Left renal pelvis (tissue), 4 donors: ENCODE data around the gene C1QA. TPM values are rescaled to one million over a fixed set of nuclear protein-coding genes. Genes with fewer than 3 reads are reported as not detected.

Source experiments
- DNase-seq, 4 donors: peaks; one replicate each; pipeline ENCODE4 v3.0.0-alpha.2; 2013; ENCODE audit warnings: low read depth in 4 of 4, low spot score in 3 of 4
- polyA plus RNA-seq, 4 donors: library from polyadenylated mRNA; unstranded; fragments of 120-200 nt; gene quantifications; one replicate each; pipeline ENCODE4 v1.2.1, GENCODE V29; 2013; ENCODE audit not compliant: insufficient read length in 4 of 4

The C1QA gene, protein sequence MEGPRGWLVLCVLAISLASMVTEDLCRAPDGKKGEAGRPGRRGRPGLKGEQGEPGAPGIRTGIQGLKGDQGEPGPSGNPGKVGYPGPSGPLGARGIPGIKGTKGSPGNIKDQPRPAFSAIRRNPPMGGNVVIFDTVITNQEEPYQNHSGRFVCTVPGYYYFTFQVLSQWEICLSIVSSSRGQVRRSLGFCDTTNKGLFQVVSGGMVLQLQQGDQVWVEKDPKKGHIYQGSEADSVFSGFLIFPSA
- 10 to 100 TPM; 13.2 to 46.0 (median 15.8) TPM for polyA plus RNA-seq

DNA sequence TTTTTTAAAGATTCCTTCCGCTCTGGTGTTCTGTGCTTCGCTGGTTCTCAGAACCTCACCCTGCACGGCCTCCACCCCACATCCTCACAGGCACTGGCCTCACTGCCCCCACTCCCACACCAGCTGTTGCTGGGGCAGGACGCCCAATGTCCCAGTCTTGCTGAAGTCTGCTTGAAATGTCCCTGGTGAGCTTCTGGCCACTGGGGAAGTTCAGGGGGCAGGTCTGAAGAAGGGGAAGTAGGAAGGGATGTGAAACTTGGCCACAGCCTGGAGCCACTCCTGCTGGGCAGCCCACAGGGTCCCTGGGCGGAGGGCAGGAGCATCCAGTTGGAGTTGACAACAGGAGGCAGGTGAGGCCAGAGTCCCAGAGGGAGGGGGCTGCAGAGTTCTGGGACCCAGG, at the start of gene C1QA:
TSS of gene C1QA (plus strand) at position 276 of the 400 bp plus-strand sequence. CDS start 989 bp downstream, outside the sequence.
- no peak for DNase-seq

DNA sequence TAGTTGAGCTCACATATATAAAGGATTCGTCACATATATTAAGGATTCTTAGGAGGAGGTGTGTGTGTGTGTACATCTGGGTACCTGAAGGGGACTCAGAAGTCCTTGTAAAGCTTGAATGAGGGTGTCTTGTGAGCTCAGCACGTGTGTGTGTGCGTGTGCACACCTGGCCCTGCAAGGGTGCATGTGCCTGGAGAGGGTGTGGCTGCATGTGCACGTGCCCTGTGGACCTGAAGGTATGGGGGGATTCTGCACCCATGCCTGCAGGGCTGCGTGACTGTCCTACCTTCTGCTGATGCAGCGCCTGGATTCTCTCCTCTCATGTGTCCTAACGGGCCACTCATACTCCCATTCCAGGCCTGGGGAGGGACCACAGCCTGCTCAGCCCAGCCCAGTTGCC, 49.2 kb upstream of the C1QA start:
- no peak for DNase-seq

DNA sequence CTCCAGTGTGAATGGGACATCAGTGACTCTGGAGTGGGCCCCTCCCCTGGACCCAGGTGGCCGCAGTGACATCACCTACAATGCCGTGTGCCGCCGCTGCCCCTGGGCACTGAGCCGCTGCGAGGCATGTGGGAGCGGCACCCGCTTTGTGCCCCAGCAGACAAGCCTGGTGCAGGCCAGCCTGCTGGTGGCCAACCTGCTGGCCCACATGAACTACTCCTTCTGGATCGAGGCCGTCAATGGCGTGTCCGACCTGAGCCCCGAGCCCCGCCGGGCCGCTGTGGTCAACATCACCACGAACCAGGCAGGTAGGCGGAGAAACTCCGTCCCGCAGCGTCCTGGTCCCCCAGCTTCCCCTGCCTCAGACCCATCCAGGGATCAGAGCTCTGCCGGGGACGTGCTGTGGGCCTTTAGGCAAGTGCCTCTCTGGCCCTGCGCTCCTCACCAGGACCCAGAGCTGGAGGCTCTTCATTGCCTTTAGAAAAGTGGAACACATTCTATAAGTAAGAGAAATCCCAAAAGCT, 47.5 kb upstream of the C1QA start:
- no peak for DNase-seq

DNA sequence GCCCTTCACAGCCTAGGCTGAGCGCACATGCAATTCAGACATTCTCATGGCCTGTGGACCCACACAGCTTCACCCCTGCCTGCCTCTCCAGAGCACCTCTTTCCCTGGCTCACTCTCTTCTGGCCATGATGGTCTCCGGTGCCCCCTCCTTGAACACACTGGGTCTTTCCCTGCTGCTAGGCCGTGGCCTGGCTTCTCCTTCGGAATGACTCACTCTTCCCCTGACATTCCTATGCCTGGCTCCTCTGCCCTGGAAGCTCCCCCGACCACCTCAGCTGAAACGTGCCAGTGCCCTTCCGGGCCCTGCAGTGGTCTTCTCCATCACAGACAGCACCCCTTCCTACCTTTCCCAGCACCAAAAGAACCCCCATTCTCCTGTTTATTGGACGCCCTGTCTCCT, 44.9 kb upstream of the C1QA start:
- no peak for DNase-seq

DNA sequence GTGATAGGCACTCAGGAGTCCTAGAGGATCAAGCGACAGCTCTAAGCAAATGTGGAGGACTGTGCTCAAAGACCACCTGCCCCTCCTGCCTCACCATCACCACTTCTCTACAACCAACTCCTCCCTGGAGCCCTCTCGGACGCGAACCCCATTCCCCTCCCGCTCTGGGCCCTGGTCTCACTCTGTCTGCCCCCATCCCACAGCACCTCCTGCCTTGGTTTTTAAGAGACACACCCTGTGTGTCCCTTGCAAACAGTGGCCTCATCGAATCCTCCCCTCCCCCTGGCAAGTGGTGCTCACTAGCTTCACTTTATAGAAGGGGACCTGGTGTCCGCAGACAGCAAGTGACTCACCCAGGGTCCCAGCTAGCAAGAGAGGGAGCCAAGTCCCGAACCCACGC, 44.4 kb upstream of the C1QA start:
- no peak for DNase-seq

DNA sequence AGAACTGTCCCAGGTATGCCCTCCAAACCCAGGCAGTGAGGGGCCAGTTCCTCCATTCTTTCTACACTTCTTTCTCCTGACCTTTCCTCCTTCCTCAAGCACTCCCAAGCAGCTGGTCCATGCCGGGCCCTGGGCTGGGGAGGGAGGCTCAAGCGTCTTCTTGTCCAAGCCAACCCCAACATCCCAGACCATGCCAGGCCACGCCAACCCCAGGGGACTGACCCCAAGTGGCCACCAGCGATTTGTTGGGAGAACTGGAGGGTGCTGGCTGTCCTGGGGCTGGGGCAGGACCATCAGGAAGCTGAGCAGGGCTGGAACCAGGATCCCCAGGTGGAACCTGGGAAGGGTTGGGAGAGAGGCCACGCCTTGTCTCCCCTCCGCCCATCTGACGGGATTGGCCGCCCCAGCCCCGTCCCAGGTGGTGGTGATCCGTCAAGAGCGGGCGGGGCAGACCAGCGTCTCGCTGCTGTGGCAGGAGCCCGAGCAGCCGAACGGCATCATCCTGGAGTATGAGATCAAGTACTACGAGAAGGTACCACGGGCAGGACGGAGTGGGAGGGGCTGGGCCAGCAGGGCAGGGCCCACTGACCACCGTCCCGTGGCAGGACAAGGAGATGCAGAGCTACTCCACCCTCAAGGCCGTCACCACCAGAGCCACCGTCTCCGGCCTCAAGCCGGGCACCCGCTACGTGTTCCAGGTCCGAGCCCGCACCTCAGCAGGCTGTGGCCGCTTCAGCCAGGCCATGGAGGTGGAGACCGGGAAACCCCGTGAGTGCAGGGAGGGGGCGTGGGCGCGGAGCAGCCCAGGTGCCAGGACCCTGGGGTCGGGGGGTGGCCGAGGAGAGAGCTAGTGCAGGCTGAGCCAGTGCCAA, 43.3 kb upstream of the C1QA start:
- DNase-seq: no peak

DNA sequence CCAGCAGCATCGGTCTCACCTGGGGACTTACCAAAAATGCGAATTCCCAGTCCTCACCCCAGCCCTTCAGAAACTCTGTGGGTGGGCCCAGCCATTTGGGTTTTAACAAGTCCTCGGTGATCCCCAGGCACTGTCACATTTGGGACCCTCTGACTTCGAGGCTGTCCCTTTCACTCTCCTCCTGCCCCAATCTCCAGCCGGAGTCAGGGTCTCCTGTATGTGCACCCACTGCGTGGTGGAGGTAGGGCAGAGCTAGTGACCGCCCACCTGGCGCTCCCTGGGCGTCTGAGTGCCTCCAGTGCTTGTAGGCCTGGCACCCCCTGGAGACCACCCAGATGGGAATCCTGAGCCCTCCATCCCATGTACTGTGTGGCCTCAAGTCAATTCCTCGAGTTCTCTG, 42.0 kb upstream of the C1QA start:
- DNase-seq: no peak

DNA sequence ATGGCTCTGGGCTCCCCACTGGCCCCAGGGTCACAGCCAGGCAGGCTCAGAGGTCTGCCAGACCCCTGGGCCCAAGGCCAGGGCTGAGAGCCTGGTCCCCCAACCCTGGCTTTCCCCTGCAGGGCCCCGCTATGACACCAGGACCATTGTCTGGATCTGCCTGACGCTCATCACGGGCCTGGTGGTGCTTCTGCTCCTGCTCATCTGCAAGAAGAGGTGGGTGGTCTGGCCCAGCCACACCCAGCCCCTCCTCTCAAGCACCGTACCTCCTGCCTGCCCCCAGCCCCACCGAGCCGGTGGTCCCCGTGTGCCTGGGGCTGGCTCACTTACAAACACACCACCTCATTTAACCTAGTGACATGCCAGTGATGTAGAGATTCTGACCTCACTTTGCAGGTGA, 41.3 kb upstream of the C1QA start:
- DNase-seq: no peak

DNA sequence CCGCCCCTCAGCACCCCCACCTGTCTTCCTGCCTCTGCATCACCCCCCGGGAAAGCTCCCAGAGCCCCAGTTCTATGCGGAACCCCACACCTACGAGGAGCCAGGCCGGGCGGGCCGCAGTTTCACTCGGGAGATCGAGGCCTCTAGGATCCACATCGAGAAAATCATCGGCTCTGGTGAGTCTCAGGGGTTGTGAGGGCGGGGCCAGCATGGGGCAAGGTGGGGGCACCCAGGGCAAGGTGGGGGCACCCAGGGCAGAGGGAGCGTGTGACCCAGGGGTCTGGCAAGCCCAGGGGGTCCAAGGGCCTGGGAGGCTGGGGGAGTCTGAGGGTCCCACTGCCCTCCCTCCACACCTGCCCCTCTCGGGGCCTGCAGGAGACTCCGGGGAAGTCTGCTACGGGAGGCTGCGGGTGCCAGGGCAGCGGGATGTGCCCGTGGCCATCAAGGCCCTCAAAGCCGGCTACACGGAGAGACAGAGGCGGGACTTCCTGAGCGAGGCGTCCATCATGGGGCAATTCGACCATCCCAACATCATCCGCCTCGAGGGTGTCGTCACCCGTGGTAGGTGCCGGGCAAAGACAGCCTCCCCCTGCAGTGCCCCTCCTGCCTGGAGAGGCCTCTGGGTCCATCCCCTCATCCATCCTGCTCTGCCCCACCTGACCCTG, 39.0 kb upstream of the C1QA start:
- no peak for DNase-seq

DNA sequence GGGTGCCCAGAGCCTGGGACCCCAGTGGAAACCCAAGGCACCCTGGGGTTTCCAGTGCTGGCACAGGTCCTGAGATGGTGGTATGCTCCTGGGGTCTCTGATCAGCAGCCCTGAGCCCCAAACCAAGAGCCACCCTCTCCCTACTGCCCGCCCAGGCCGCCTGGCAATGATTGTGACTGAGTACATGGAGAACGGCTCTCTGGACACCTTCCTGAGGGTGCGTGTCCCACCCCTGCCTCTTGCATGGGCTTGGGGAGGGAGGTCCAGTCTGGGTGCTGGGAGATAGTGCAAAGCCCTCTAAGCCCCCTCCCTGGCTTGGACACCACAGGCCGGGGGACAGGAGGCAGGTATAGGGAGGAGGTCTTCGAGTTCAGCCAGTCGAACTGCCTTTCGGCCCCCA, 38.4 kb upstream of the C1QA start:
- no peak for DNase-seq

DNA sequence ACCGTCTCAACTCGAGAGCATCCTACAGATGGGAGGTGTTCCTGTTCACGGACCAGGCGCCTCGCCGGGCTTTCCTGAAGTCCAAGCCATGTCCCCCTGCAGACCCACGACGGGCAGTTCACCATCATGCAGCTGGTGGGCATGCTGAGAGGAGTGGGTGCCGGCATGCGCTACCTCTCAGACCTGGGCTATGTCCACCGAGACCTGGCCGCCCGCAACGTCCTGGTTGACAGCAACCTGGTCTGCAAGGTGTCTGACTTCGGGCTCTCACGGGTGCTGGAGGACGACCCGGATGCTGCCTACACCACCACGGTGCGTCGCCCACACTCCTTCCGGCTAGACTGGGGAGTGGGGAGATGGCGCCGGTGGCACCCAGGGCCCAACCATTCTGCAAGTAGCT, 37.7 kb upstream of the C1QA start:
- no peak for DNase-seq

DNA sequence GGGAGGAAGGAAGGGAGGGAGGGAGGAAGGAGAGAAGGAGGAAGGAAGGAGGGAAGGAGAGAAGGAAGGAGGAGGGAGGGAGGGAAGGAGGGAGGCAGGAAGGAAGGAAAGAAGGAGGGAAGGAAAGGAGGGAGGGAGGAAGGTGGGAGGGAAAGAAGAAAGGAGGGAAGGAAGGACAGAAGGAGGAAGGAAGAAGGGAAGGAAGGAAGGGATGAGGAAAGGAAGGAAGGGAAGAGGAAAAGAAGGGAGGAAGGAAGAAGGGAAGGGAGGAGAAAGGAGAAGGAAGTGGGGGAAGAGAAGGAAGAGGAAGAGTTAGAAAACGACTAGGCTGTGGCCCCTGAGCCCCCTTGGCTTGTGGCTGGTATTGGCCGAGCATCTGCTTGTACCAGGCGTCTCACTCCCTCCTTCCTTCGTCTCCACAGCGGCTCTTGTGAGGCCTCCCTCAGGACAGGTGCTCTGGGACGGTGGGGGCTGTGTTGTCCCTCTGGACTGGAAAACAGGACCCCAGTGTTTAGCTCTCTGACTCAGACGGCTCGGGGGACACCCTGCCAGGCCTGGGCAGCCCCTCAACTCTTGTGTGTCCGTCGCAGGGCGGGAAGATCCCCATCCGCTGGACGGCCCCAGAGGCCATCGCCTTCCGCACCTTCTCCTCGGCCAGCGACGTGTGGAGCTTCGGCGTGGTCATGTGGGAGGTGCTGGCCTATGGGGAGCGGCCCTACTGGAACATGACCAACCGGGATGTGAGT, 36.2 kb upstream of the C1QA start:
- DNase-seq: no peak

DNA sequence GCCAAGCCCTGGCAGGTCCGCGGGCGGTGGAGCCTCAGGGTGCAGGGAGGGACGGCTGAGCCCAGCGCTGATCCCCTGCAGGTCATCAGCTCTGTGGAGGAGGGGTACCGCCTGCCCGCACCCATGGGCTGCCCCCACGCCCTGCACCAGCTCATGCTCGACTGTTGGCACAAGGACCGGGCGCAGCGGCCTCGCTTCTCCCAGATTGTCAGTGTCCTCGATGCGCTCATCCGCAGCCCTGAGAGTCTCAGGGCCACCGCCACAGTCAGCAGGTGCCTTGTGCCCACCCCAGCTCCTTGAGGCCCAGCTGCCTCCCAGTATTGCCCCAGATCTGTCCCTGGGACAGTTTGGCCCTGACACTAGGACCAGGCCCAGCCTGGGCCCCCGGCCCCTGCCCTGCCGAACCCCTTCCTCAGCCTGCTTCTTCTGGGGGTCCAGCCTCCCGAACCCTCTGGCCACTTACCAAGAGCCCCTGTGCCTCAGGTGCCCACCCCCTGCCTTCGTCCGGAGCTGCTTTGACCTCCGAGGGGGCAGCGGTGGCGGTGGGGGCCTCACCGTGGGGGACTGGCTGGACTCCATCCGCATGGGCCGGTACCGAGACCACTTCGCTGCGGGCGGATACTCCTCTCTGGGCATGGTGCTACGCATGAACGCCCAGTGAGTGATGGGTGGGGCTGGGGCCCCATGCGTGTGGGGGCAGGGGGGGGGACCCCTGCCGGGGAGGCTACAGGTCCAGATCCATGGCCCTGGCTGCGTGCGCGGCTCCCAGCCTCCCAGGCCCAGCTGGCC, 35.4 kb upstream of the C1QA start:
- DNase-seq: no peak

DNA sequence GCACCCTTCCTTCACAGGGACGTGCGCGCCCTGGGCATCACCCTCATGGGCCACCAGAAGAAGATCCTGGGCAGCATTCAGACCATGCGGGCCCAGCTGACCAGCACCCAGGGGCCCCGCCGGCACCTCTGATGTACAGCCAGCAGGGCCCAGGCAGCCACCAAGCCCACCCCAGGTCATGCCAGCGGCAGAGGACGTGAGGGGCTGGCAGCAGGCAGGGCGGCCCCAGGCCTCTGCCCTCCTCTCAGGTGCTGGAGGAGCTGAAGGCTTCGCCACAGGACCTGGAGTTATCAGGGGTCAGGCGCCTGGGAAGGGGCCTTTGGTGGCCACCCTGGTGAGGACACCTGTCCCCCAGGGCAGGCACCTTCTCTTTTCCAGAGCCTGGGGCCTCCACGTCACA, 34.8 kb upstream of the C1QA start:
- no peak for DNase-seq

DNA sequence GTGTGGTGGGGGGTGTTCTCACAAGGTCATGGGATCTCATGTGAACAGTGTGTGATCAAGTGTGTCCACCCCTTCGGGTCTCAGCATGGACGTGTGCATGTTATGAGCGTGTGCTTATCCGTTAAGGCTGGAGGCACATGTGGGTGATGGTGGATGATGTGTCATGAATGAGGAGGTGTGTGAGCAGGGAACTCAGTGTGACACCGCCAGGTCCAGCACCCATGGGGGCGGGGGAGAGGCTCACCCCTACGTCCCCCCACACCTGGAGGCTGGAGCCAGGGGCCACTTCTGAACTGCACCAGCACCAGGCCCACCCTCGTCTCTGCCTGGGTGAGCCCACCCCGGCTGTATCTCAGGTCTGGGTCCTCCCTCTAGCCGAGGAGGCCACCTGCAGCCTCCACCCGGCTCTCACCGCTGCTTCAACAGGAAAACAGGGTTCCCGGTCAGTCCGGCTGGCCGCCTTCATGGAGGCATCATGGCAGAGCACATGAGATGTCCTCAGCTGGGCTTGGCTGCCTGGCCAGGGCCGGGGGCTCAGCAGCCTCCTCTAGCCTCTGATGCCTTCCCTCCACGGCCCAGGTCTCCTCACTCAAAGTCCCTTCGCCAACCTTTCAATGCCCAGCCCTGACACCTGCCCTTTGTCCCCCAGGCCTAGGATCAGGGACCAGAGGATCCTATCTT, 34.2 kb upstream of the C1QA start:
- DNase-seq: no peak

DNA sequence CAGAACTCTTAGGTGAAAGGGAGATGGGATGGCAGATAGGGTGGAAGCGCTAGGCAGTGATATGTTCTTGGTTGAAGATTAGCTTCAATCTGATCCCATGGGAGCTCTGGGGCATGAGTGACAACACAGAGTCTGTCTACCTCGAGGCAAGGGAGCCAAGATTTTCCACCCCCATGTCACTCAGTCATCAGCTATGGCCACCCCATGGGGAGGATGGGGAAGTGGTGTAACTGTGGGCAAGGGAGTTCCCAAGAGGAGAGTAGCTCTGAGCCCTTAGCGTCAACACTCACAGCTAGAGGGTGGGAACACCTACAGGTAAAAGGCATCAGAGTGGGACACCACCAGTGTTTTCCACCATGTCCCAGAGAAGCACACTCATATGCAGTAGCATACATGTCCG, 30.3 kb upstream of the C1QA start:
- DNase-seq: no peak

DNA sequence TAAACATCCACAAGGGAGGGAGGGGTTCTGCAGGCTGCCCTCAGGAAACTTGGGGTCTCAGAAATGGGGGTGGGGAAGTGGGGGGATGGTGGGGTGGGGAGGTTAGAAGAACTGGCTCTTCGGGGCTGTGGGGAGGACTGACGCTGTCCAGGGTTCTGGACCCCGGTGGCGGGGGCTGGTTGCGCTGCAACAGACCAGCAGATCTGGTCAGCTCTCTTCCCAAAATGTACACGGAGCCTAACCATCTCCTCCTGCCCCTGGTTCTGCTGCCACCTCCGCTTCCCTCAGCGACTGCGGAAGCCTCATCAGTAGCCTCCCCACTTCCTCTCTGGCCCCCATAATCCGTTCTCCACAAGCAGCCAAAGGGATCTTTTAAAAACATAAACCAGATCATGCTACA, 29.3 kb upstream of the C1QA start:
- DNase-seq: no peak

DNA sequence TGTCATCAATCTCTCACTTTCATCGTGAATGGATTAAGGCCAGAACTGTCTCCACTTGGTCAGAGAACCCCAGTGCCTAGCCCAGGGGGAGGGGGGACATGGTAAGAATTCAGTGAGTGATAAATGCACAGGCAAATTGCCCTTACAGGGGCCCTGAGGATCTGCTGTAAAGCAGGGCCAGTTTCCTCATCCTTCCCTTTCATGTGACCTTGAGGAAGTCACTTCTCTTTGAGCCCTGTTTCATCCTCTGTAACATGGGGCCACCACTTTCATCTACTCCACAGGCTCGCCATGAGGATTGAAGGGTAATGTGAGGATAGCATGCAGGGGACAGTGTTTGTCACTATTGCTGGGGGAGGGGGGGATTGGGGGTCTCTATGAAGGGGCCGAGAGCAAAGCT, 28.1 kb upstream of the C1QA start:
- DNase-seq: no peak

DNA sequence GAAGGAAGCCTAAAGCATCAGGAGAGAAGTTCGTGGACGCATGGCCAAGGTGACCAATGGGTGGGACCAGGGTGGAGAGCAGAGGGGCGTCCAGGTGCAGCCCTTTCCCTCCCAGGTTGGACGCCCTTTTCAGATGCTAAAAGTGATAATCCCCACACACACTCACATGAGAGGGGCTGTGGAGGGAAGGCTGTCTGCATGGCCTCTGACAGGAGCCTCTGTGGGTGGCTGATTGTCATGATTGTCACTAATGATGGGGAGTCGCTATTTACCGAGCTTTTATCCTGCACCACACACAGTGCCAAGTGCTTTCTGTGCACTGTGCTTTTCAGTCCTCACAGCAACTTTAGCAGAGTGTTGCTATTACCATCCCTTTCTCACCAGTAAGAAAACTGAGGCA, 27.1 kb upstream of the C1QA start:
- no peak for DNase-seq
